Non-pigmented ciliary epithelial cell (primary cell): ENCODE results near the gene CNTNAP5.

Experiments used
- DNase-seq: peaks from one replicate; pipeline ENCODE4 v3.0.0-alpha.2; 2010; ENCODE audit warnings: low read depth

The CNTNAP5 gene

GRCh38 chr2:124063596-124063995, 38.5 kb downstream of the CNTNAP5 start:
- no peak for DNase-seq

- DNase-seq = no peak
Observed at GRCh38 chr2:124065636-124066035, 40.5 kb downstream of the CNTNAP5 start.

- no peak for DNase-seq
Observed at GRCh38 chr2:124066776-124067175, 41.7 kb downstream of the CNTNAP5 start.

- DNase-seq = no peak
Observed at GRCh38 chr2:124079045-124079444, 54.0 kb downstream of the CNTNAP5 start.

- DNase-seq = no peak
Observed at GRCh38 chr2:124080281-124081153, 55.4 kb downstream of the CNTNAP5 start.

GRCh38 chr2:124081154-124081716, 56.1 kb downstream of the CNTNAP5 start:
- no peak for DNase-seq

- no peak for DNase-seq
Observed at GRCh38 chr2:124088616-124089015, 63.5 kb downstream of the CNTNAP5 start.

GRCh38 chr2:124091721-124092120, 66.6 kb downstream of the CNTNAP5 start:
- DNase-seq = no peak

- no peak for DNase-seq
Observed at GRCh38 chr2:124092651-124093050, 67.6 kb downstream of the CNTNAP5 start.

GRCh38 chr2:124104914-124105313, 79.8 kb downstream of the CNTNAP5 start:
- DNase-seq = no peak

GRCh38 chr2:124112206-124112605, 87.1 kb downstream of the CNTNAP5 start:
- no peak for DNase-seq

- peak; percentile 8 for DNase-seq
Observed at GRCh38 chr2:124112966-124113365, 87.9 kb downstream of the CNTNAP5 start.

- DNase-seq = no peak
Observed at GRCh38 chr2:124120246-124120645, 95.2 kb downstream of the CNTNAP5 start.

GRCh38 chr2:124121106-124121505, 96.0 kb downstream of the CNTNAP5 start:
- no peak for DNase-seq

GRCh38 chr2:124121760-124122275, 96.7 kb downstream of the CNTNAP5 start:
- DNase-seq = no peak

GRCh38 chr2:124122340-124122739, 97.3 kb downstream of the CNTNAP5 start:
- no peak for DNase-seq

- DNase-seq = no peak
Observed at GRCh38 chr2:124131276-124131675, 106.2 kb downstream of the CNTNAP5 start.

- no peak for DNase-seq
Observed at GRCh38 chr2:124136110-124136509, 111.0 kb downstream of the CNTNAP5 start.

- no peak for DNase-seq
Observed at GRCh38 chr2:124138076-124138475, 113.0 kb downstream of the CNTNAP5 start.

- no peak for DNase-seq
Observed at GRCh38 chr2:124145982-124146381, 120.9 kb downstream of the CNTNAP5 start.

GRCh38 chr2:124147552-124147951, 122.5 kb downstream of the CNTNAP5 start:
- no peak for DNase-seq

- no peak for DNase-seq
Observed at GRCh38 chr2:124149571-124149970, 124.5 kb downstream of the CNTNAP5 start.

GRCh38 chr2:124151691-124152090, 126.6 kb downstream of the CNTNAP5 start:
- DNase-seq = no peak
